ENCODE data around the gene SPOCK1.

- TF ChIP-seq, protein P1, sequence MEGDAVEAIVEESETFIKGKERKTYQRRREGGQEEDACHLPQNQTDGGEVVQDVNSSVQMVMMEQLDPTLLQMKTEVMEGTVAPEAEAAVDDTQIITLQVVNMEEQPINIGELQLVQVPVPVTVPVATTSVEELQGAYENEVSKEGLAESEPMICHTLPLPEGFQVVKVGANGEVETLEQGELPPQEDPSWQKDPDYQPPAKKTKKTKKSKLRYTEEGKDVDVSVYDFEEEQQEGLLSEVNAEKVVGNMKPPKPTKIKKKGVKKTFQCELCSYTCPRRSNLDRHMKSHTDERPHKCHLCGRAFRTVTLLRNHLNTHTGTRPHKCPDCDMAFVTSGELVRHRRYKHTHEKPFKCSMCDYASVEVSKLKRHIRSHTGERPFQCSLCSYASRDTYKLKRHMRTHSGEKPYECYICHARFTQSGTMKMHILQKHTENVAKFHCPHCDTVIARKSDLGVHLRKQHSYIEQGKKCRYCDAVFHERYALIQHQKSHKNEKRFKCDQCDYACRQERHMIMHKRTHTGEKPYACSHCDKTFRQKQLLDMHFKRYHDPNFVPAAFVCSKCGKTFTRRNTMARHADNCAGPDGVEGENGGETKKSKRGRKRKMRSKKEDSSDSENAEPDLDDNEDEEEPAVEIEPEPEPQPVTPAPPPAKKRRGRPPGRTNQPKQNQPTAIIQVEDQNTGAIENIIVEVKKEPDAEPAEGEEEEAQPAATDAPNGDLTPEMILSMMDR (IDR thresholded peaks at IDR 0.05; ENCODE audit: extremely low read depth in 1 of 2, insufficient read depth in 1 of 2, low read depth in 1 of 2, low read length in 2 of 2): no peak
- TF ChIP-seq EZH2 (IDR thresholded peaks at IDR 0.05; ENCODE audit: borderline replicate concordance, low read depth, low read length, severe bottlenecking) (no peak), POLR2A (IDR thresholded peaks at IDR 0.05; ENCODE audit: low read depth, low read length) (no peak), FOS (IDR thresholded peaks at IDR 0.05; ENCODE audit: borderline replicate concordance, insufficient read depth, low read length) (no peak), MYC (IDR thresholded peaks at IDR 0.05; ENCODE audit: low read depth, low read length) (no peak), POLR2AphosphoS5 (IDR thresholded peaks at IDR 0.05; ENCODE audit: insufficient read depth, low read depth, low read length) (no peak), GATA2 (IDR thresholded peaks at IDR 0.05; ENCODE audit: insufficient read depth, insufficient read length, low read depth, low read length) (no peak), JUN (IDR thresholded peaks at IDR 0.05; ENCODE audit: borderline replicate concordance, insufficient read depth, insufficient read length, low read depth) (no peak), MAX (IDR thresholded peaks at IDR 0.05; ENCODE audit: insufficient read depth, insufficient read length) (no peak)
Observed at GRCh38 chr5:137141779-137142178, 357.3 kb downstream of the SPOCK1 start.

All from endothelial cell of umbilical vein (primary cell).